Neural cell (in vitro differentiated cells): Measurements from ENCODE around the gene PTTG1IP2. TPM values are rescaled to one million over a fixed set of nuclear protein-coding genes. Genes with fewer than 3 reads are reported as not detected.

ENCODE experiments used
- H2AFZ ChIP-seq: fragments of 200-600, 300-800 bp; sonication (generic), shearing (Covaris generic); 2 replicates; pipeline ENCODE4 v1.6.0; 2014; ENCODE audit warnings: low read depth, mild to moderate bottlenecking, antibody characterized with exemption, low read length, moderate library complexity
- H3F3A ChIP-seq: fragments of 200-600 bp; shearing (Covaris generic); 2 replicates; pipeline ENCODE4 v1.6.1; 2016; ENCODE audit warnings: mild to moderate bottlenecking, moderate library complexity, mixed read lengths, antibody characterized with exemption, low read length; ENCODE audit not compliant: insufficient read depth, poor library complexity, severe bottlenecking
- H3K27ac ChIP-seq: fragments of 200-600, 300-800 bp; sonication (generic), shearing (Covaris generic); 2 replicates; pipeline ENCODE4 v1.5.1; 2014; ENCODE audit warnings: mild to moderate bottlenecking, low read length, moderate library complexity
- H3K27me3 ChIP-seq: fragments of 300-800, 200-600 bp; sonication (generic), shearing (Covaris generic); 2 replicates; pipeline ENCODE4 v1.6.0; 2014; ENCODE audit warnings: mild to moderate bottlenecking, low read depth, low read length, moderate library complexity; ENCODE audit not compliant: insufficient read depth
- H3K36me3 ChIP-seq: fragments of 300-800, 200-600 bp; sonication (generic), shearing (Covaris generic); 2 replicates; pipeline ENCODE4 v1.5.1; 2014; ENCODE audit warnings: mild to moderate bottlenecking, antibody characterized with exemption, low read length, moderate library complexity; ENCODE audit not compliant: insufficient read depth
- H3K4me2 ChIP-seq: fragments of 300-800, 200-600 bp; sonication (generic), shearing (Covaris generic); 2 replicates; pipeline ENCODE4 v1.6.0; 2014; ENCODE audit warnings: mild to moderate bottlenecking, low read length
- H3K4me3 ChIP-seq: fragments of 300-800, 200-600 bp; sonication (generic), shearing (Covaris generic); 2 replicates; pipeline ENCODE4 v1.5.1; 2014; ENCODE audit warnings: mild to moderate bottlenecking, low read length, moderate library complexity
- H3K79me2 ChIP-seq: fragments of 200-600 bp; shearing (Covaris generic); replicated peaks from 2 replicates; pipeline ENCODE4 v1.6.0; 2014; ENCODE audit warnings: mild to moderate bottlenecking, low read length, moderate library complexity; ENCODE audit not compliant: insufficient read depth
- H3K9ac ChIP-seq: fragments of 300-800, 200-600 bp; sonication (generic), shearing (Covaris generic); 2 replicates; pipeline ENCODE4 v1.6.1; 2016; ENCODE audit warnings: mild to moderate bottlenecking, low read length, mixed read lengths
- H3K9me2 ChIP-seq: fragments of 200-600 bp; shearing (Covaris generic); 2 replicates; pipeline ENCODE4 v1.6.1; 2016; ENCODE audit warnings: mild to moderate bottlenecking, low read length, mixed read lengths; ENCODE audit not compliant: insufficient read depth
- H3K9me3 ChIP-seq: fragments of 200-600, 300-800 bp; sonication (generic), shearing (Covaris generic); 2 replicates; pipeline ENCODE4 v1.6.1; 2016; ENCODE audit warnings: mild to moderate bottlenecking, mixed run types, low read length, moderate library complexity, mixed read lengths
- H4K20me1 ChIP-seq: fragments of 200-600 bp; shearing (Covaris generic); 2 replicates; pipeline ENCODE4 v1.6.1; 2016; ENCODE audit warnings: mild to moderate bottlenecking, mixed run types; ENCODE audit not compliant: insufficient read depth
- CTCF ChIP-seq: fragments of 450-650 bp; IDR thresholded peaks from 2 replicates; pipeline ENCODE4 v1.5.1; 2014; ENCODE audit warnings: antibody characterized with exemption, mild to moderate bottlenecking, moderate library complexity; ENCODE audit not compliant: poor library complexity, severe bottlenecking
- EP300 ChIP-seq: fragments of 450-650 bp; conservative IDR thresholded peaks from 2 replicates; pipeline ENCODE4 v1.6.1; 2014; ENCODE audit warnings: antibody characterized with exemption, mild to moderate bottlenecking, moderate library complexity; ENCODE audit not compliant: poor library complexity, severe bottlenecking
- EZH2 ChIP-seq: fragments of 200-600, 300-800 bp; shearing (Covaris generic), sonication (generic); IDR thresholded peaks from 2 replicates; pipeline ENCODE4 v1.6.1; 2014; ENCODE audit warnings: antibody characterized with exemption, low read length, borderline replicate concordance, mild to moderate bottlenecking; ENCODE audit not compliant: insufficient read depth, poor library complexity, severe bottlenecking
- MXI1 ChIP-seq: fragments of 450-650 bp; conservative IDR thresholded peaks from 2 replicates; pipeline ENCODE4 v1.6.1; 2014; ENCODE audit warnings: antibody characterized with exemption, mild to moderate bottlenecking; ENCODE audit not compliant: poor library complexity, severe bottlenecking
- POLR2AphosphoS5 ChIP-seq: IDR thresholded peaks from 2 replicates; pipeline ENCODE4 v1.6.1; 2012
- RAD21 ChIP-seq: fragments of 450-650 bp; conservative IDR thresholded peaks from 2 replicates; pipeline ENCODE4 v1.6.1; 2014; ENCODE audit warnings: antibody characterized with exemption, mild to moderate bottlenecking, moderate library complexity
- REST ChIP-seq: IDR thresholded peaks from 2 replicates; pipeline ENCODE4 v1.6.1; 2012; ENCODE audit warnings: borderline replicate concordance
- SMC3 ChIP-seq: fragments of 450-650 bp; conservative IDR thresholded peaks from 2 replicates; pipeline ENCODE4 v1.6.1; 2014; ENCODE audit warnings: antibody characterized with exemption, mild to moderate bottlenecking, moderate library complexity; ENCODE audit not compliant: poor library complexity
- TAF1 ChIP-seq: IDR thresholded peaks from 2 replicates; pipeline ENCODE4 v1.6.1; 2012; ENCODE audit warnings: low read depth
- polyA plus RNA-seq: library from polyadenylated mRNA; depleted of rRNA; stranded (reverse); fragments of >200 nt; gene quantifications from 2 replicates; pipeline ENCODE4 v1.2.3, GENCODE V29; 2014

Gene PTTG1IP2
- polyA plus RNA-seq, 1 donor from 2014 or later, result not detected

- H3K4me3 ChIP-seq, result no peak overlapping the region
- H3K79me2 ChIP-seq, result no peaks in the 10 kb centered on the region
- no peaks in the 10 kb centered on the region for H3K9me2 ChIP-seq
- no peaks in the 10 kb centered on the region for H3F3A ChIP-seq
- H3K27me3 ChIP-seq, result no peaks in the 10 kb centered on the region
- no peaks in the 10 kb centered on the region for H4K20me1 ChIP-seq
- H2AFZ ChIP-seq, result no peak overlapping the region
- TF ChIP-seq EZH2, result no peak
- no peak for TF ChIP-seq CTCF
- TF ChIP-seq TAF1, result no peak
- TF ChIP-seq RAD21, result no peak
- no peak for TF ChIP-seq POLR2AphosphoS5
- no peak for TF ChIP-seq REST
- TF ChIP-seq EP300, result no peak
- TF ChIP-seq MXI1, result no peak
- no peak for TF ChIP-seq SMC3
- H3K27ac ChIP-seq, result no peak overlapping the region
- no peak overlapping the region for H3K9ac ChIP-seq
- H3K36me3 ChIP-seq, result no peaks in the 10 kb centered on the region
- no peak overlapping the region for H3K4me2 ChIP-seq
- no peaks in the 10 kb centered on the region for H3K9me3 ChIP-seq
These were observed 36.2 kb upstream of the PTTG1IP2 start for GRCh38 chr7:90433221-90433620.

- Histone ChIP-seq H3K4me3 (no peak overlapping the region), H3K9me2 (no peaks in the 10 kb centered on the region), H3K4me2 (no peak overlapping the region), H3K36me3 (no peaks in the 10 kb centered on the region), H4K20me1 (no peaks in the 10 kb centered on the region), H3K27ac (no peak overlapping the region), H3F3A (no peaks in the 10 kb centered on the region), H3K79me2 (no peaks in the 10 kb centered on the region), H3K9ac (no peak overlapping the region), H2AFZ (no peak overlapping the region), H3K27me3 (no peaks in the 10 kb centered on the region), H3K9me3 (no peaks in the 10 kb centered on the region)
- TF ChIP-seq EP300 (no peak), RAD21 (no peak), POLR2AphosphoS5 (no peak), REST (no peak), SMC3 (no peak), TAF1 (no peak), CTCF (no peak), MXI1 (no peak), EZH2 (no peak)
These were observed 23.8 kb upstream of the PTTG1IP2 start for GRCh38 chr7:90445633-90446032.
